H1 (cell line): ENCODE results near the gene ADH1C. TPM values are rescaled to one million over a fixed set of nuclear protein-coding genes. Genes with fewer than 3 reads are reported as not detected.

Source experiments
- CTCF ChIA-PET: fragments of 300-600 bp; sonication (Branson Sonifier 250); formaldehyde crosslinking; loops from one replicate; lab custom pipeline; 2021; ENCODE audit not compliant: partially characterized antibody; lab: Charles Lee
- POLR2A ChIA-PET: fragments of 300-600 bp; sonication (Branson Sonifier 250); formaldehyde crosslinking; loops from one replicate; lab custom pipeline; 2021; ENCODE audit warnings: inconsistent platforms; ENCODE audit not compliant: partially characterized antibody; lab: Charles Lee
- DNase-seq, 2 experiments: peaks; one replicate each; pipeline versions ENCODE4 v3.0.0 to v3.0.0-alpha.2; 2010 to 2022; ENCODE audit warnings: low spot score in 2 of 2, low read depth in 1 of 2, mixed read lengths in 1 of 2
- FAIRE-seq: peaks from 2 replicates; lab custom pipeline; 2011; peaks lifted over from hg19 to GRCh38; lab: Jason Lieb, UNC
- H2AFZ ChIP-seq: 2 replicates; pipeline ENCODE4 v1.8.1; 2012; ENCODE audit warnings: low read length, inconsistent platforms
- H2AK5ac ChIP-seq: 2 replicates; pipeline ENCODE4 v1.6.1; 2013; ENCODE audit warnings: low read depth, low read length
- H2BK120ac ChIP-seq: replicated peaks from 2 replicates; pipeline ENCODE3; 2013; ENCODE audit warnings: low read depth, low read length, inconsistent platforms
- H2BK12ac ChIP-seq: 2 replicates; pipeline ENCODE4 v1.6.1; 2013; ENCODE audit warnings: low read depth, low read length
- H2BK15ac ChIP-seq: 2 replicates; pipeline ENCODE4 v1.6.1; 2013; ENCODE audit warnings: low read length
- H2BK20ac ChIP-seq: 2 replicates; pipeline ENCODE4 v1.6.1; 2013; ENCODE audit warnings: low read length
- H2BK5ac ChIP-seq: 2 replicates; pipeline ENCODE4 v1.6.1; 2013; ENCODE audit warnings: low read depth, low read length
- H3K14ac ChIP-seq: 2 replicates; pipeline ENCODE4 v1.6.1; 2013; ENCODE audit warnings: inconsistent platforms; ENCODE audit not compliant: insufficient read length
- H3K18ac ChIP-seq: 2 replicates; pipeline ENCODE4 v1.6.1; 2013; ENCODE audit warnings: low read length; ENCODE audit errors: extremely low read depth
- H3K23ac ChIP-seq: 2 replicates; pipeline ENCODE4 v1.6.1; 2013; ENCODE audit warnings: inconsistent platforms; ENCODE audit not compliant: insufficient read length
- H3K23me2 ChIP-seq: 2 replicates; pipeline ENCODE4 v1.6.1; 2013; ENCODE audit warnings: low read depth, low read length
- H3K27ac ChIP-seq: 2 replicates; pipeline ENCODE4 v1.6.1; 2011; ENCODE audit warnings: low read depth, low read length, inconsistent platforms
- H3K27me3 ChIP-seq, 4 experiments: replicated peaks in 1 of 4; 1 replicate in 1 of 4; 2 replicates in 3 of 4; pipeline versions ENCODE4 v1.6.1 to v1.8.1; 2011 to 2013; ENCODE audit warnings: low read length in 3 of 4, mild to moderate bottlenecking in 3 of 4, inconsistent platforms in 2 of 4, mixed read lengths in 2 of 4, moderate library complexity in 1 of 4; ENCODE audit not compliant: control insufficient read depth in 3 of 4, insufficient read depth in 3 of 4; ENCODE audit errors: extremely low read depth in 1 of 4
- H3K36me3 ChIP-seq, 4 experiments: 2 replicates each; pipeline versions ENCODE4 v1.6.1 to v1.8.1; 2011 to 2013; ENCODE audit warnings: mild to moderate bottlenecking in 4 of 4, low read length in 3 of 4, moderate library complexity in 2 of 4, control low read depth in 1 of 4, inconsistent platforms in 1 of 4; ENCODE audit not compliant: insufficient read depth in 4 of 4, control insufficient read depth in 2 of 4
- H3K4ac ChIP-seq: replicated peaks from 2 replicates; pipeline ENCODE3; 2013; ENCODE audit warnings: low read length, low read depth, mixed read lengths, inconsistent platforms; ENCODE audit not compliant: insufficient read length
- H3K4me1 ChIP-seq, 4 experiments: replicated peaks in 1 of 4; 1 replicate in 1 of 4; 2 replicates in 3 of 4; pipeline versions ENCODE4 v1.6.1 to v1.8.1; 2011 to 2013; ENCODE audit warnings: low read length in 3 of 4, inconsistent platforms in 2 of 4, mixed read lengths in 1 of 4; ENCODE audit not compliant: insufficient read depth in 4 of 4, control insufficient read depth in 3 of 4
- H3K4me2 ChIP-seq, 2 experiments: 2 replicates each; pipeline versions ENCODE4 v1.6.1 to v1.8.1; 2011 to 2013; ENCODE audit warnings: low read depth in 2 of 2, low read length in 2 of 2, control low read depth in 1 of 2, inconsistent platforms in 1 of 2, mild to moderate bottlenecking in 1 of 2; ENCODE audit not compliant: insufficient read depth in 1 of 2
- H3K4me3 ChIP-seq, 4 experiments: fragments of 200-600, 300-600 bp in 1 of 4; sonication (generic), shearing (Covaris generic), sonication (Bioruptor Twin) in 1 of 4; 2 replicates each; pipeline versions ENCODE4 v1.5.1 to v1.8.1; 2011 to 2016; ENCODE audit warnings: low read length in 4 of 4, low read depth in 3 of 4, control low read depth in 2 of 4, inconsistent platforms in 2 of 4, mild to moderate bottlenecking in 2 of 4, mixed read lengths in 1 of 4, moderate library complexity in 1 of 4; ENCODE audit not compliant: insufficient read depth in 2 of 4; ENCODE audit errors: extremely low read depth in 1 of 4
- H3K56ac ChIP-seq: replicated peaks from 2 replicates; pipeline ENCODE3; 2013; ENCODE audit warnings: low read depth, mild to moderate bottlenecking, mixed read lengths, low read length, inconsistent platforms; ENCODE audit not compliant: insufficient read length
- H3K79me1 ChIP-seq: 2 replicates; pipeline ENCODE4 v1.6.1; 2013; ENCODE audit warnings: low read depth, low read length, control low read depth
- H3K79me2 ChIP-seq, 2 experiments: 2 replicates each; pipeline versions ENCODE4 v1.6.1 to v1.8.1; 2012 to 2013; ENCODE audit warnings: low read length in 2 of 2, mild to moderate bottlenecking in 2 of 2, inconsistent platforms in 1 of 2; ENCODE audit not compliant: insufficient read depth in 2 of 2, control insufficient read depth in 1 of 2
- H3K9ac ChIP-seq, 4 experiments: replicated peaks in 1 of 4; 1 replicate in 1 of 4; 2 replicates in 3 of 4; pipeline versions ENCODE4 v1.6.1 to v1.8.1; 2011 to 2013; ENCODE audit warnings: low read depth in 3 of 4, low read length in 3 of 4, control low read depth in 2 of 4, mild to moderate bottlenecking in 2 of 4, moderate library complexity in 2 of 4, inconsistent platforms in 1 of 4; ENCODE audit errors: extremely low read depth in 1 of 4
- H3K9me3 ChIP-seq, 2 experiments: 2 replicates each; pipeline versions ENCODE4 v1.6.1 to v1.8.1; 2012 to 2013; ENCODE audit warnings: mild to moderate bottlenecking in 2 of 2, moderate library complexity in 2 of 2, control low read depth in 1 of 2, inconsistent platforms in 1 of 2, low read depth in 1 of 2, low read length in 1 of 2, mixed read lengths in 1 of 2; ENCODE audit not compliant: insufficient read depth in 2 of 2
- H4K20me1 ChIP-seq, 2 experiments: replicated peaks in 1 of 2; 2 replicates each; pipeline versions ENCODE3 to v1.8.1; 2011 to 2013; ENCODE audit warnings: inconsistent platforms in 2 of 2, low read length in 2 of 2, mild to moderate bottlenecking in 1 of 2; ENCODE audit not compliant: insufficient read depth in 2 of 2, control insufficient read depth in 1 of 2
- H4K5ac ChIP-seq: 2 replicates; pipeline ENCODE4 v1.6.1; 2013; ENCODE audit warnings: low read length, low read depth, mixed read lengths, inconsistent platforms; ENCODE audit not compliant: insufficient read length
- H4K8ac ChIP-seq: 2 replicates; pipeline ENCODE4 v1.8.0; 2013; ENCODE audit warnings: mild to moderate bottlenecking, moderate library complexity, low read length, inconsistent platforms; ENCODE audit not compliant: insufficient read depth; ENCODE audit errors: extremely low read depth
- H4K91ac ChIP-seq: replicated peaks from 2 replicates; pipeline ENCODE3; 2013; ENCODE audit warnings: low read length, mixed read lengths, inconsistent platforms; ENCODE audit not compliant: insufficient read length
- CHD2 ChIP-seq: IDR thresholded peaks from 2 replicates; pipeline ENCODE4 v1.6.1; 2012; ENCODE audit warnings: low read length, improper control_type of control experiment
- FOSL1 ChIP-seq: IDR thresholded peaks from 2 replicates; pipeline ENCODE4 v1.6.1; 2011; ENCODE audit warnings: mild to moderate bottlenecking, low read depth, low read length, moderate library complexity; ENCODE audit not compliant: insufficient read depth
- HDAC6 ChIP-seq: IDR thresholded peaks from one replicate; pipeline ENCODE4 v1.7.1; 2012; ENCODE audit warnings: low read depth, mild to moderate bottlenecking, inconsistent platforms, low read length, moderate library complexity
- RBBP5 ChIP-seq: IDR thresholded peaks from 2 replicates; pipeline ENCODE4 v1.7.1; 2012; ENCODE audit warnings: low read depth, mild to moderate bottlenecking, inconsistent platforms, low read length, moderate library complexity, borderline replicate concordance
- TAF7 ChIP-seq: optimal IDR thresholded peaks from 2 replicates; pipeline ENCODE3; 2011; ENCODE audit warnings: low read depth, mild to moderate bottlenecking, inconsistent platforms, low read length, moderate library complexity, borderline replicate concordance
- TBP ChIP-seq: IDR thresholded peaks from 2 replicates; pipeline ENCODE4 v1.6.1; 2011; ENCODE audit warnings: low read depth, low read length, improper control_type of control experiment
- WGBS, 2 experiments: shearing (Covaris generic) in 1 of 2; methylation state at CpG; one replicate each; pipeline versions ENCODE4 v1.1.6 to v1.1.7; 2013 to 2015; ENCODE audit warnings: low lambda C conversion rate in 2 of 2, mixed read lengths in 2 of 2, inconsistent platforms in 1 of 2, low coverage in 1 of 2, missing lambda C conversion rate in 1 of 2; ENCODE audit not compliant: insufficient replicate concordance in 2 of 2, insufficient coverage in 1 of 2, insufficient read length in 1 of 2; ENCODE audit errors: extremely low coverage in 1 of 2, missing lambda C conversion rate in 1 of 2; 5-methylcytosine and 5-hydroxymethylcytosine counted together
- polyA plus RNA-seq, 7 experiments: library from polyadenylated mRNA; depleted of rRNA in 3 of 7; stranded (reverse) in 5 of 7; unstranded in 2 of 7; fragments of >200 nt in 5 of 7; fragments of 200-250 nt in 2 of 7; gene quantifications; 1 replicate in 5 of 7; 2 replicates in 1 of 7; 4 replicates in 1 of 7; pipeline versions ENCODE4 v1.2.1 to v1.2.3, GENCODE V29; 2011 to 2013; ENCODE audit warnings: missing spikeins in 2 of 7, mixed read lengths in 2 of 7
- total RNA-seq: library from RNA; stranded (reverse); fragmentation: NEBNext Ultra II Directional; extraction: Animal tissue kit (Norgen Biotek cat#: 25700); gene quantifications from 2 replicates; pipeline ENCODE4 v1.2.1, GENCODE V29; 2021
- TF ChIP-seq, protein P1 (sequence below): IDR thresholded peaks from 2 replicates; pipeline ENCODE4 v1.6.1; 2012; ENCODE audit warnings: low read length, inconsistent platforms
- TF ChIP-seq, protein P2 (sequence below), 3 experiments: IDR thresholded peaks; 1 replicate in 2 of 3; 2 replicates in 1 of 3; pipeline versions ENCODE4 v1.5.1 to v1.6.1; 2011; ENCODE audit warnings: low read length in 3 of 3, mild to moderate bottlenecking in 3 of 3, inconsistent platforms in 2 of 3, low read depth in 1 of 3, moderate library complexity in 1 of 3; ENCODE audit not compliant: insufficient read depth in 1 of 3; ENCODE audit errors: control extremely low read depth in 1 of 3

ADH1C gene
- total and polyA plus RNA-seq, 2 of the 8 experiments (the other 6 are each of a cell fraction or from before 2014, with no cell fraction given) = not detected

- no peak overlapping the region for H3K14ac ChIP-seq
- H4K5ac ChIP-seq = no peak overlapping the region
- H3K79me2 ChIP-seq = no peaks in the 10 kb centered on the region
- H2BK15ac ChIP-seq = no peak overlapping the region
- H3K4ac ChIP-seq = no peak overlapping the region
- CTCF ChIA-PET = interaction anchor here (0.8 kb wide), 1 partner anchor 10 kb away, joined by 3 read pairs; no protein-coding TSS in a partner anchor
- H3K4me3 ChIP-seq = no peak overlapping the region
- H3K56ac ChIP-seq = no peak overlapping the region
- no peak overlapping the region for H4K91ac ChIP-seq
- no peaks in the 10 kb centered on the region for H3K9me3 ChIP-seq
- H2AK5ac ChIP-seq = no peak overlapping the region
- FAIRE-seq (no peak), DNase-seq (no peak)
- H2BK120ac ChIP-seq = no peak overlapping the region
- no peak overlapping the region for H3K4me2 ChIP-seq
- TF ChIP-seq HDAC6 (no peak), TBP (no peak), RBBP5 (no peak), TAF7 (no peak), FOSL1 (no peak), CHD2 (no peak)
- TF ChIP-seq, protein P1, sequence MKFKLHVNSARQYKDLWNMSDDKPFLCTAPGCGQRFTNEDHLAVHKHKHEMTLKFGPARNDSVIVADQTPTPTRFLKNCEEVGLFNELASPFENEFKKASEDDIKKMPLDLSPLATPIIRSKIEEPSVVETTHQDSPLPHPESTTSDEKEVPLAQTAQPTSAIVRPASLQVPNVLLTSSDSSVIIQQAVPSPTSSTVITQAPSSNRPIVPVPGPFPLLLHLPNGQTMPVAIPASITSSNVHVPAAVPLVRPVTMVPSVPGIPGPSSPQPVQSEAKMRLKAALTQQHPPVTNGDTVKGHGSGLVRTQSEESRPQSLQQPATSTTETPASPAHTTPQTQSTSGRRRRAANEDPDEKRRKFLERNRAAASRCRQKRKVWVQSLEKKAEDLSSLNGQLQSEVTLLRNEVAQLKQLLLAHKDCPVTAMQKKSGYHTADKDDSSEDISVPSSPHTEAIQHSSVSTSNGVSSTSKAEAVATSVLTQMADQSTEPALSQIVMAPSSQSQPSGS = no peak
- TF ChIP-seq, protein P2, sequence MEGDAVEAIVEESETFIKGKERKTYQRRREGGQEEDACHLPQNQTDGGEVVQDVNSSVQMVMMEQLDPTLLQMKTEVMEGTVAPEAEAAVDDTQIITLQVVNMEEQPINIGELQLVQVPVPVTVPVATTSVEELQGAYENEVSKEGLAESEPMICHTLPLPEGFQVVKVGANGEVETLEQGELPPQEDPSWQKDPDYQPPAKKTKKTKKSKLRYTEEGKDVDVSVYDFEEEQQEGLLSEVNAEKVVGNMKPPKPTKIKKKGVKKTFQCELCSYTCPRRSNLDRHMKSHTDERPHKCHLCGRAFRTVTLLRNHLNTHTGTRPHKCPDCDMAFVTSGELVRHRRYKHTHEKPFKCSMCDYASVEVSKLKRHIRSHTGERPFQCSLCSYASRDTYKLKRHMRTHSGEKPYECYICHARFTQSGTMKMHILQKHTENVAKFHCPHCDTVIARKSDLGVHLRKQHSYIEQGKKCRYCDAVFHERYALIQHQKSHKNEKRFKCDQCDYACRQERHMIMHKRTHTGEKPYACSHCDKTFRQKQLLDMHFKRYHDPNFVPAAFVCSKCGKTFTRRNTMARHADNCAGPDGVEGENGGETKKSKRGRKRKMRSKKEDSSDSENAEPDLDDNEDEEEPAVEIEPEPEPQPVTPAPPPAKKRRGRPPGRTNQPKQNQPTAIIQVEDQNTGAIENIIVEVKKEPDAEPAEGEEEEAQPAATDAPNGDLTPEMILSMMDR (IDR thresholded peaks at IDR 0.05; ENCODE audit: control extremely low read depth in 1 of 3, insufficient read depth in 1 of 3, low read depth in 1 of 3, low read length in 3 of 3) = no peak
- WGBS, 2 experiments = 93% methylated on average over 7 of the region's 7 CpGs; no CpG with 5 or more reads in 1 of the 2 experiments
- H3K4me1 ChIP-seq = no peaks in the 10 kb centered on the region
- H3K27ac ChIP-seq = no peak overlapping the region
- H3K18ac ChIP-seq = no peak overlapping the region
- no peak overlapping the region for H2BK5ac ChIP-seq
- no peaks in the 10 kb centered on the region; the same call in 1 of the 2 replicates for H3K23me2 ChIP-seq
- H4K8ac ChIP-seq = no peak overlapping the region; the same call in 1 of the 2 replicates
- no peaks in the 10 kb centered on the region for H3K79me1 ChIP-seq
- no peaks in the 10 kb centered on the region for H4K20me1 ChIP-seq
- no peak overlapping the region for H2BK20ac ChIP-seq
- H3K36me3 ChIP-seq = no peaks in the 10 kb centered on the region
- no peak overlapping the region for H2BK12ac ChIP-seq
- no peak overlapping the region for H3K9ac ChIP-seq
- no peaks in the 10 kb centered on the region for H3K27me3 ChIP-seq
- H3K23ac ChIP-seq = no peak overlapping the region
- POLR2A ChIA-PET = no interaction called here
- H2AFZ ChIP-seq = no peak overlapping the region
Measured at GRCh38 chr4:99301376-99302164, 51.0 kb downstream of the ADH1C start.
